ENCODE data around the gene CMPK1.

The CMPK1 gene

GRCh38 chr1:47399846-47400155 lies 66.2 kb downstream of the CMPK1 start:
- in situ Hi-C loops (cut with HindIII; ENCODE audit: low sequenced_read_pairs) = no loop called here
- no peak overlapping the region for H3K4me3 ChIP-seq (ENCODE audit: low read depth, low read length)
- TF ChIP-seq CTCF (IDR thresholded peaks at IDR 0.05; ENCODE audit: low read depth, low read length, missing control alignments) = no peak
- DNase-seq (ENCODE audit: low read depth) = no peak

GRCh38 chr1:47401761-47402160 lies 68.2 kb downstream of the CMPK1 start:
- H3K4me3 ChIP-seq (ENCODE audit: low read depth, low read length) = no peak overlapping the region
- in situ Hi-C loops (cut with HindIII; ENCODE audit: low sequenced_read_pairs) = no loop called here
- TF ChIP-seq CTCF (IDR thresholded peaks at IDR 0.05; ENCODE audit: low read depth, low read length, missing control alignments) = no peak

GRCh38 chr1:47402591-47402990 lies 69.0 kb downstream of the CMPK1 start:
- no peak overlapping the region for H3K4me3 ChIP-seq (ENCODE audit: low read depth, low read length)
- in situ Hi-C loops (cut with HindIII; ENCODE audit: low sequenced_read_pairs) = no loop called here
- DNase-seq (ENCODE audit: low read depth) = no peak
- TF ChIP-seq CTCF (IDR thresholded peaks at IDR 0.05; ENCODE audit: low read depth, low read length, missing control alignments) = no peak

More at GRCh38 chr1:47401761-47402160, 68.2 kb downstream of the CMPK1 start:
- no peak for DNase-seq (ENCODE audit: low read depth)

GRCh38 chr1:47403321-47403910 lies 69.8 kb downstream of the CMPK1 start:
- TF ChIP-seq CTCF (IDR thresholded peaks at IDR 0.05; ENCODE audit: low read depth, low read length, missing control alignments) = no peak
- no peak for DNase-seq (ENCODE audit: low read depth)
- in situ Hi-C loops (cut with HindIII; ENCODE audit: low sequenced_read_pairs) = no loop called here
- H3K4me3 ChIP-seq (ENCODE audit: low read depth, low read length) = no peak overlapping the region

- no peak for TF ChIP-seq CTCF (IDR thresholded peaks at IDR 0.05; ENCODE audit: low read depth, low read length, missing control alignments)
- no peak for DNase-seq (ENCODE audit: low read depth)
- in situ Hi-C loops (cut with HindIII; ENCODE audit: low sequenced_read_pairs) = no loop called here
- no peak overlapping the region for H3K4me3 ChIP-seq (ENCODE audit: low read depth, low read length)
Measured at GRCh38 chr1:47405697-47406096, 72.1 kb downstream of the CMPK1 start.

GRCh38 chr1:47406966-47407365 lies 73.4 kb downstream of the CMPK1 start:
- DNase-seq (ENCODE audit: low read depth) = no peak
- in situ Hi-C loops (cut with HindIII; ENCODE audit: low sequenced_read_pairs) = no loop called here
- TF ChIP-seq CTCF (IDR thresholded peaks at IDR 0.05; ENCODE audit: low read depth, low read length, missing control alignments) = no peak
- no peak overlapping the region for H3K4me3 ChIP-seq (ENCODE audit: low read depth, low read length)

GRCh38 chr1:47407481-47407880 lies 73.9 kb downstream of the CMPK1 start:
- no peak overlapping the region for H3K4me3 ChIP-seq (ENCODE audit: low read depth, low read length)
- in situ Hi-C loops (cut with HindIII; ENCODE audit: low sequenced_read_pairs) = no loop called here
- no peak for TF ChIP-seq CTCF (IDR thresholded peaks at IDR 0.05; ENCODE audit: low read depth, low read length, missing control alignments)
- DNase-seq (ENCODE audit: low read depth) = no peak

Data from astrocyte of the cerebellum (primary cell).